HepG2 (cell line): ENCODE data around the gene GGA3. TPM values are rescaled to one million over a fixed set of nuclear protein-coding genes. Genes with fewer than 3 reads are reported as not detected.
A peak's percentile ranks its signal among the peaks of the same experiment; 100 is the strongest.
"Not testable (repeated sequence)": the region's sequence is repeated elsewhere in the genome, so short reads cannot be mapped to it uniquely, and the experiment has no call there.

Experiments
- ATAC-seq: fragments of 200-7000 bp; cut with Tn5 transposase; 3 replicates; pipeline ENCODE4 v1.9.1; 2020; ENCODE audit warnings: mild to moderate bottlenecking, moderate library complexity
- BruUV-seq: library from RNA; stranded (reverse); fragments of 400-500 nt; replicated peaks from 2 replicates; lab custom pipeline; 2021; lab: Mats Ljungman, UMichigan
- CTCF ChIA-PET: fragments of 300-600 bp; formaldehyde crosslinking; extraction: SDS; loops from one replicate; lab custom pipeline; 2021; ENCODE audit warnings: low total read pairs, inconsistent platforms, low intra/inter-chr PET ratio; lab: Yijun Ruan, JAX
- POLR2A ChIA-PET: fragments of 350-600 bp; sonication (Branson Sonifier 250); formaldehyde crosslinking; loops from one replicate; lab custom pipeline; 2020; ENCODE audit warnings: antibody characterized with exemption, inconsistent platforms; lab: Yijun Ruan, JAX
- DNase-seq: peaks from one replicate; pipeline ENCODE4 v3.0.0-alpha.2; 2015; ENCODE audit warnings: low spot score
- FAIRE-seq: peaks from 3 replicates; lab custom pipeline; 2011; peaks lifted over from hg19 to GRCh38; lab: Jason Lieb, UNC
- H2AFZ ChIP-seq: one replicate; pipeline ENCODE4 v1.6.1; 2011; ENCODE audit warnings: low read length, inconsistent platforms
- H3K27ac ChIP-seq: fragments of 300-600 bp; 3 replicates; pipeline ENCODE4 v1.8.0; 2011; ENCODE audit warnings: mixed run types, mild to moderate bottlenecking, mixed read lengths, low read length, inconsistent platforms; ENCODE audit not compliant: insufficient read depth; ENCODE audit errors: extremely low read length
- H3K27me3 ChIP-seq, 2 experiments: fragments of 200-600 bp in 1 of 2; 2 replicates in 1 of 2; 3 replicates in 1 of 2; pipeline versions ENCODE4 v1.6.0 to v1.8.0; 2011; ENCODE audit warnings: low read length in 2 of 2, mild to moderate bottlenecking in 2 of 2, moderate library complexity in 2 of 2, inconsistent platforms in 1 of 2; ENCODE audit not compliant: insufficient read depth in 2 of 2, control insufficient read depth in 1 of 2
- H3K36me3 ChIP-seq, 2 experiments: fragments of 200-600 bp in 1 of 2; replicated peaks in 1 of 2; 2 replicates in 1 of 2; 3 replicates in 1 of 2; pipeline versions ENCODE4 v1.5.1 to v1.8.0; 2011; ENCODE audit warnings: low read length in 2 of 2, inconsistent platforms in 1 of 2; ENCODE audit not compliant: insufficient read depth in 2 of 2, control insufficient read depth in 1 of 2
- H3K4me1 ChIP-seq: 2 replicates; pipeline ENCODE4 v1.5.1; 2012; ENCODE audit warnings: low read length, inconsistent platforms; ENCODE audit not compliant: insufficient read depth
- H3K4me2 ChIP-seq: 2 replicates; pipeline ENCODE4 v1.6.0; 2011; ENCODE audit warnings: low read depth, low read length, inconsistent platforms
- H3K4me3 ChIP-seq, 3 experiments: fragments of 200-600 bp in 1 of 3; sonication (generic), shearing (Covaris generic) in 1 of 3; replicated peaks in 1 of 3; 2 replicates each; pipeline ENCODE4 v1.5.1; 2011 to 2016; ENCODE audit warnings: low read length in 3 of 3, inconsistent platforms in 2 of 3, low read depth in 2 of 3, mild to moderate bottlenecking in 2 of 3, control low read depth in 1 of 3, mixed read lengths in 1 of 3; ENCODE audit not compliant: insufficient read depth in 1 of 3
- H3K79me2 ChIP-seq: one replicate; pipeline ENCODE4 v1.6.1; 2011; ENCODE audit warnings: low read length, inconsistent platforms; ENCODE audit not compliant: insufficient read depth
- H3K9ac ChIP-seq: 2 replicates; pipeline ENCODE4 v1.6.0; 2011; ENCODE audit warnings: mild to moderate bottlenecking, low read depth, low read length, inconsistent platforms; ENCODE audit not compliant: insufficient read depth
- H3K9me3 ChIP-seq: 2 replicates; pipeline ENCODE4 v1.5.1; 2012; ENCODE audit warnings: mild to moderate bottlenecking, low read length
- H4K20me1 ChIP-seq: 2 replicates; pipeline ENCODE4 v1.6.0; 2011; ENCODE audit warnings: inconsistent platforms, mild to moderate bottlenecking, low read length, moderate library complexity; ENCODE audit not compliant: insufficient read depth
- ATF7 ChIP-seq, 2 experiments: fragments of 450-650 bp in 1 of 2; sonication (generic) in 1 of 2; formaldehyde crosslinking in 1 of 2; IDR thresholded peaks; 2 replicates each; pipeline versions ENCODE4 v1.4.0 to v1.6.1; 2016 to 2020; ENCODE audit warnings: antibody characterized with exemption in 1 of 2, mild to moderate bottlenecking in 1 of 2, missing genetic modification reagents in 1 of 2
- HDAC2 ChIP-seq: sonication (generic); formaldehyde crosslinking; IDR thresholded peaks from 2 replicates; pipeline ENCODE4 v1.4.0; 2020; ENCODE audit warnings: missing genetic modification reagents
- MIXL1 ChIP-seq: IDR thresholded peaks from 2 replicates; pipeline ENCODE4 v1.6.1; 2016
- POGZ ChIP-seq: sonication (generic); formaldehyde crosslinking; IDR thresholded peaks from 2 replicates; pipeline ENCODE4 v1.4.0; 2020; ENCODE audit warnings: mild to moderate bottlenecking, missing genetic modification reagents
- SP4 ChIP-seq: sonication (generic); formaldehyde crosslinking; IDR thresholded peaks from 2 replicates; pipeline ENCODE4 v1.8.1; 2023; ENCODE audit warnings: mild to moderate bottlenecking, missing genetic modification reagents
- SYNCRIP ChIP-seq: fragments of 200-400 bp; formaldehyde crosslinking; IDR thresholded peaks from 2 replicates; pipeline ENCODE4 v1.6.1; 2018; ENCODE audit warnings: mild to moderate bottlenecking, low read depth, low read length; ENCODE audit not compliant: insufficient read depth
- TOPORS ChIP-seq: sonication (generic); formaldehyde crosslinking; IDR thresholded peaks from 2 replicates; pipeline ENCODE4 v1.8.0; 2023; ENCODE audit warnings: mild to moderate bottlenecking, missing genetic modification reagents
- ZFP82 ChIP-seq: sonication (generic); formaldehyde crosslinking; IDR thresholded peaks from 2 replicates; pipeline ENCODE4 v1.5.1; 2020; ENCODE audit warnings: mild to moderate bottlenecking, missing genetic modification reagents, borderline replicate concordance
- ZMAT3 ChIP-seq: sonication (generic); formaldehyde crosslinking; conservative IDR thresholded peaks from 2 replicates; pipeline ENCODE4 v1.7.0; 2021; ENCODE audit warnings: missing genetic modification reagents
- ZNF441 ChIP-seq: sonication (generic); formaldehyde crosslinking; IDR thresholded peaks from 2 replicates; pipeline ENCODE4 v1.7.0; 2021; ENCODE audit warnings: missing genetic modification reagents, borderline replicate concordance
- ZNF543 ChIP-seq: sonication (generic); formaldehyde crosslinking; IDR thresholded peaks from 2 replicates; pipeline ENCODE4 v1.4.0; 2020; ENCODE audit warnings: mild to moderate bottlenecking, missing genetic modification reagents
- ZNF670 ChIP-seq: sonication (generic); formaldehyde crosslinking; IDR thresholded peaks from 2 replicates; pipeline ENCODE4 v1.8.0; 2022; ENCODE audit warnings: mild to moderate bottlenecking, missing genetic modification reagents, borderline replicate concordance
- WGBS: methylation state at CpG from one replicate; pipeline ENCODE4 v1.1.6; 2017; ENCODE audit warnings: low lambda C conversion rate; 5-methylcytosine and 5-hydroxymethylcytosine counted together
- in situ Hi-C: cut with HindIII; loops from 2 replicates; pipeline ENCODE4 v1.10.0; 2017; ENCODE audit warnings: low pct_unique_long_range_greater_than_20kb; ENCODE audit not compliant: extremely low pct_ligation_motif_present
- intact Hi-C: fragments of 100-400 bp; cut with micrococcal nuclease; formaldehyde crosslinking; loops from one replicate; pipeline ENCODE4 v1.10.0; 2022; ENCODE audit not compliant: unreplicated experiment
- polyA plus RNA-seq, 8 experiments: library from polyadenylated mRNA; depleted of rRNA in 3 of 8; stranded (reverse) in 7 of 8; unstranded in 1 of 8; fragments of >200 nt; fragmentation: Illumina TruSeq in 4 of 8; extraction: Trizol in 4 of 8; gene quantifications; 2 replicates each; pipeline versions ENCODE4 v1.2.1 to v1.2.3, GENCODE V29; 2011 to 2016; ENCODE audit warnings: low read depth in 4 of 8, missing spikeins in 1 of 8, mixed read lengths in 1 of 8; ENCODE audit not compliant: insufficient read depth in 1 of 8
- total RNA-seq, 5 experiments: library from RNA; depleted of rRNA; stranded (reverse); fragments of >200 nt; fragmentation: Illumina TruSeq; extraction: Trizol; gene quantifications; 2 replicates each; pipeline ENCODE4 v1.2.3, GENCODE V29; 2016; ENCODE audit warnings: low read depth in 1 of 5
- TF ChIP-seq, protein P1 (sequence below): sonication (generic); formaldehyde crosslinking; IDR thresholded peaks from 2 replicates; pipeline ENCODE4 v1.4.0; 2020; ENCODE audit warnings: missing genetic modification reagents, mild to moderate bottlenecking, borderline replicate concordance
- TF ChIP-seq, protein P2 (sequence below): sonication (generic); formaldehyde crosslinking; IDR thresholded peaks from 2 replicates; pipeline ENCODE4 v1.5.0; 2020; ENCODE audit warnings: mild to moderate bottlenecking, missing genetic modification reagents

GGA3 gene
- total and polyA plus RNA-seq, 2 of the 13 experiments (the other 11 are each of a cell fraction or from before 2014, with no cell fraction given): 28.4 to 43.7 TPM

DNA sequence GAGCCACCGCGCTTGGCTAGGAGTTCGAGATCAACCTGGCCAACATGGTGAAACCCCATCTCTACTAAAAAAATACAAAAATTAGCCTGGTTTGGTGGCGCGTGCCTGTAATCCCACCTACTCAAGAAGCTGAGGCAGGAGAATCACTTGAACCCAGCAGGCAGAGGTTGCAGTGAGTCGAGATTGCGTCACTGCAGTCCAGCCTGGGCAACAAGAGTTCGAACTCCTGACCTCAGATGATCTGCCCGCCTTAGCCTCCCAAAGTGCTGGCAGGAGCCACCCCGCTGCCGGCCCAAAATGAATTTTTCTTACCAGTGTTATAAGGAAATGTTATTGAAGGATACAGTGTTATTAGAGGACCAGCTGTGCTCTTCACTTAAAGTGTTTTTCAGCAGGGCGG, 53.6 kb downstream of the GGA3 start (continued):
- peak; percentile 60 for TF ChIP-seq ATF7 (IDR thresholded peaks at IDR 0.05)
- TF ChIP-seq ATF7 (CRISPR knock-in tag; IDR thresholded peaks at IDR 0.05): no peak
- no peak for TF ChIP-seq POGZ (CRISPR knock-in tag)
- no peak for TF ChIP-seq SYNCRIP
- no peak for TF ChIP-seq ZNF543 (CRISPR knock-in tag)
- no peak for TF ChIP-seq ZMAT3 (CRISPR knock-in tag)
- TF ChIP-seq MIXL1 (CRISPR knock-in tag): no peak
- no peak for TF ChIP-seq TOPORS (CRISPR knock-in tag)
- 0 out of 2 replicates have a peak, but pooled peaks have one; percentile 11 for TF ChIP-seq HDAC2
- TF ChIP-seq, all 625 proteins: peak for 19

DNA sequence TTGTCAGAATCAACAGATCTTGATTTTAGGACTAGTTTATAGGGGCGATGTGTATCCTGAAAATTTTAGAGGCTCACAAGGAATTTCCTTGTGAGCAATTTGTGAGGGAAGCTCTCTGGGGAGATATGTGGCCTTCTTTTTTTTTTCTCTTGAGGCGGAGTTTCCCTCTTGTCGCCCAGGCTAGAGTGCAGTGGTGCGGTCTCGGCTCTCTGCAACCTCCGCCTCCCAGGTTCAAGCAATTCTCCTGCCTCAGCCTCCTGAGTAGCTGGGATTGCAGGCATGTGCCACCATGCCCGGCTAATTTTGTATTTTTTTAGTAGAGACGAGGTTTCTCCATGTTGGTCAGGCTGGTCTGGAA, 54.4 kb downstream of the GGA3 start:
- peak overlapping the region; percentile 82 to 96 (median 86) for H3K4me3 ChIP-seq
- H2AFZ ChIP-seq, ATAC-seq, BruUV-seq, DNase-seq, intact Hi-C loops, CTCF ChIA-PET, H3K27ac ChIP-seq, FAIRE-seq, in situ Hi-C loops, H3K27me3 ChIP-seq, H3K9me3 ChIP-seq, H4K20me1 ChIP-seq: not testable (repeated sequence)
- 26% methylated on average over 8 of the region's 8 CpGs for WGBS
- POLR2A ChIA-PET: interaction anchor here (1.2 to 1.7 kb wide), 2 partner anchors 52 to 195 kb away, joined by 4 to 5 read pairs; partner anchors contain the start of gene MRPL58
- H3K9ac ChIP-seq: peak overlapping the region; percentile 98
- peaks cover 41% of the 10 kb centered on the region for H3K79me2 ChIP-seq
- peak overlapping the region; percentile 85 for H3K4me2 ChIP-seq
- H3K36me3 ChIP-seq: peaks cover 8 to 33% of the 10 kb centered on the region in 2 experiments
- TF ChIP-seq, protein P1, sequence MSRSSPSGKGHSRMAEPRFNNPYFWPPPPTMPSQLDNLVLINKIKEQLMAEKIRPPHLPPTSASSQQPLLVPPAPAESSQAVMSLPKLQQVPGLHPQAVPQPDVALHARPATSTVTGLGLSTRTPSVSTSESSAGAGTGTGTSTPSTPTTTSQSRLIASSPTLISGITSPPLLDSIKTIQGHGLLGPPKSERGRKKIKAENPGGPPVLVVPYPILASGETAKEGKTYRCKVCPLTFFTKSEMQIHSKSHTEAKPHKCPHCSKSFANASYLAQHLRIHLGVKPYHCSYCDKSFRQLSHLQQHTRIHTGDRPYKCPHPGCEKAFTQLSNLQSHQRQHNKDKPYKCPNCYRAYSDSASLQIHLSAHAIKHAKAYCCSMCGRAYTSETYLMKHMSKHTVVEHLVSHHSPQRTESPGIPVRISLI (CRISPR knock-in tag): peak; percentile 60; the same call in 1 of the 2 replicates
- TF ChIP-seq SP4 (0 out of 2 replicates have a peak, but pooled peaks have one; percentile 23), ZFP82 (0 out of 2 replicates have a peak, but pooled peaks have one; percentile 33), ZNF441 (CRISPR knock-in tag) (peak; percentile 94), ZNF670 (CRISPR knock-in tag) (0 out of 2 replicates have a peak, but pooled peaks have one; percentile 12)
- TF ChIP-seq, protein P2, sequence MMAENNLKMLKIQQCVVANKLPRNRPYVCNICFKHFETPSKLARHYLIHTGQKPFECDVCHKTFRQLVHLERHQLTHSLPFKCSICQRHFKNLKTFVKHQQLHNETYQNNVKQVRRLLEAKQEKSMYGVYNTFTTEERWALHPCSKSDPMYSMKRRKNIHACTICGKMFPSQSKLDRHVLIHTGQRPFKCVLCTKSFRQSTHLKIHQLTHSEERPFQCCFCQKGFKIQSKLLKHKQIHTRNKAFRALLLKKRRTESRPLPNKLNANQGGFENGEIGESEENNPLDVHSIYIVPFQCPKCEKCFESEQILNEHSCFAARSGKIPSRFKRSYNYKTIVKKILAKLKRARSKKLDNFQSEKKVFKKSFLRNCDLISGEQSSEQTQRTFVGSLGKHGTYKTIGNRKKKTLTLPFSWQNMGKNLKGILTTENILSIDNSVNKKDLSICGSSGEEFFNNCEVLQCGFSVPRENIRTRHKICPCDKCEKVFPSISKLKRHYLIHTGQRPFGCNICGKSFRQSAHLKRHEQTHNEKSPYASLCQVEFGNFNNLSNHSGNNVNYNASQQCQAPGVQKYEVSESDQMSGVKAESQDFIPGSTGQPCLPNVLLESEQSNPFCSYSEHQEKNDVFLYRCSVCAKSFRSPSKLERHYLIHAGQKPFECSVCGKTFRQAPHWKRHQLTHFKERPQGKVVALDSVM (CRISPR knock-in tag): 0 out of 2 replicates have a peak, but pooled peaks have one; percentile 22
- peaks cover 24% of the 10 kb centered on the region for H3K4me1 ChIP-seq
